ENCODE data around the gene ZC3H12A. TPM values are rescaled to one million over a fixed set of nuclear protein-coding genes. Genes with fewer than 3 reads are reported as not detected.

The ZC3H12A gene
- total and polyA plus RNA-seq, 2 experiments from 2014 or later = 9.0 to 9.3 TPM

DNA sequence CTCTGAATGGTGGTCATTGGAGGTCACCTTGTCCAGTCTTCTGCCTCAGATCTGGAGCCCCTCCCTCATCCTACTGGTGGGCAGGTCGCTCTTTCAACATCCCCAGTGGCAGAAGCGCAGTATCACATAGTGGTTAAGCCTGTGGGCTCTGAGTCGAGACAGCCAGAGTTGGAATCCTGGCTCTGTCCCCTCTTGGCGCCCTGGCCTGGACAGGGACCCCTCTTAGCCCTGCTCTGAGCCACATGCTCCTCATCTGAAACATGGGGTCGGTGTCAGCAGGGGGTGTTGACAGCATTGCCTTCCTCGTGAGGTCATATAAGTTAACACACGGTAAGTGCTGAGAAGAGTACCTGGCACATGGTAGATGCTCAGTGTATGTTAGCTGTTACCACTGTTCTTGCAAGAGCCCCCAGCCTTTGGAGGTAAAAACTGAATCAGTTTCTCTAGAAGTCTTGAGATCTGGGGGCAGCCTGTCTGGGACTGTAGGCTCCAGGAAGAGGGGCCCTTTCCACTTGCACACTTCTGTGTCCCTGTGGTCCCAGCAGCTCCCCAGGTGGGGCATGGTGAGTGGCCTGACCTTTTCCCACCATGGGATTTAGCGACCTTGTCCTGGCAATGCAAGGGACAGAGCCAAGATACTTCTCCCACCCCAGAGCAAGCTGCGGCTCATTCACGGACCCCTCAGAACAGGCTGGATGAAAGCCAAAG is 6.4 kb downstream of the ZC3H12A start:
- Histone ChIP-seq H3K4me3 (no peak overlapping the region), H3K36me3 (ENCODE audit: insufficient read depth) (no peaks in the 10 kb centered on the region), H4K20me1 (replicated peaks; ENCODE audit: insufficient read depth) (no peaks in the 10 kb centered on the region; the same call in 1 of the 2 replicates), H3K4me2 (no peak overlapping the region), H3K4me1 (ENCODE audit: insufficient read depth) (peaks cover 29% of the 10 kb centered on the region), H3K27me3 (ENCODE audit: insufficient read depth) (no peaks in the 10 kb centered on the region), H3K79me2 (replicated peaks; ENCODE audit: insufficient read depth) (peaks cover 21% of the 10 kb centered on the region), H2AFZ (no peak overlapping the region), H3F3A (replicated peaks; ENCODE audit: low read depth) (no peaks in the 10 kb centered on the region), H3K9me2 (ENCODE audit: insufficient read depth) (no peaks in the 10 kb centered on the region), H3K27ac (ENCODE audit: low read depth) (no peak overlapping the region)
- H3K4me3 Mint-ChIP-seq = no peak overlapping the region
- peaks cover 47% of the 10 kb centered on the region for H3K36me3 Mint-ChIP-seq (ENCODE audit: low read depth)
- no peak for ATAC-seq
- peaks cover 37% of the 10 kb centered on the region for H3K4me1 Mint-ChIP-seq
- no peaks in the 10 kb centered on the region for H3K9me3 Mint-ChIP-seq
- no peak overlapping the region for H3K27ac Mint-ChIP-seq
- TF ChIP-seq ZNF331 (CRISPR knock-in tag; IDR thresholded peaks at IDR 0.05; ENCODE audit: low read depth) (no peak), ZNF114 (CRISPR knock-in tag; IDR thresholded peaks at IDR 0.05) (no peak), NANOG (IDR thresholded peaks at IDR 0.05; ENCODE audit: borderline replicate concordance) (no peak), JUNB (IDR thresholded peaks at IDR 0.05; ENCODE audit: unreplicated experiment) (no peak), POLR2AphosphoS5 (IDR thresholded peaks at IDR 0.05; ENCODE audit: low read depth) (no peak), CREB1 (CRISPR knock-in tag; IDR thresholded peaks at IDR 0.05; ENCODE audit: low read depth) (no peak), EZH2 (IDR thresholded peaks at IDR 0.05; ENCODE audit: low read depth, unreplicated experiment) (no peak)
- TF ChIP-seq, protein P1, sequence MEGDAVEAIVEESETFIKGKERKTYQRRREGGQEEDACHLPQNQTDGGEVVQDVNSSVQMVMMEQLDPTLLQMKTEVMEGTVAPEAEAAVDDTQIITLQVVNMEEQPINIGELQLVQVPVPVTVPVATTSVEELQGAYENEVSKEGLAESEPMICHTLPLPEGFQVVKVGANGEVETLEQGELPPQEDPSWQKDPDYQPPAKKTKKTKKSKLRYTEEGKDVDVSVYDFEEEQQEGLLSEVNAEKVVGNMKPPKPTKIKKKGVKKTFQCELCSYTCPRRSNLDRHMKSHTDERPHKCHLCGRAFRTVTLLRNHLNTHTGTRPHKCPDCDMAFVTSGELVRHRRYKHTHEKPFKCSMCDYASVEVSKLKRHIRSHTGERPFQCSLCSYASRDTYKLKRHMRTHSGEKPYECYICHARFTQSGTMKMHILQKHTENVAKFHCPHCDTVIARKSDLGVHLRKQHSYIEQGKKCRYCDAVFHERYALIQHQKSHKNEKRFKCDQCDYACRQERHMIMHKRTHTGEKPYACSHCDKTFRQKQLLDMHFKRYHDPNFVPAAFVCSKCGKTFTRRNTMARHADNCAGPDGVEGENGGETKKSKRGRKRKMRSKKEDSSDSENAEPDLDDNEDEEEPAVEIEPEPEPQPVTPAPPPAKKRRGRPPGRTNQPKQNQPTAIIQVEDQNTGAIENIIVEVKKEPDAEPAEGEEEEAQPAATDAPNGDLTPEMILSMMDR (conservative IDR thresholded peaks at IDR 0.05; ENCODE audit: low read depth in 2 of 2) = no peak
- TF ChIP-seq, protein P2, sequence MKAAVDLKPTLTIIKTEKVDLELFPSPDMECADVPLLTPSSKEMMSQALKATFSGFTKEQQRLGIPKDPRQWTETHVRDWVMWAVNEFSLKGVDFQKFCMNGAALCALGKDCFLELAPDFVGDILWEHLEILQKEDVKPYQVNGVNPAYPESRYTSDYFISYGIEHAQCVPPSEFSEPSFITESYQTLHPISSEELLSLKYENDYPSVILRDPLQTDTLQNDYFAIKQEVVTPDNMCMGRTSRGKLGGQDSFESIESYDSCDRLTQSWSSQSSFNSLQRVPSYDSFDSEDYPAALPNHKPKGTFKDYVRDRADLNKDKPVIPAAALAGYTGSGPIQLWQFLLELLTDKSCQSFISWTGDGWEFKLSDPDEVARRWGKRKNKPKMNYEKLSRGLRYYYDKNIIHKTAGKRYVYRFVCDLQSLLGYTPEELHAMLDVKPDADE (IDR thresholded peaks at IDR 0.05) = no peak
- TF ChIP-seq, protein P3, sequence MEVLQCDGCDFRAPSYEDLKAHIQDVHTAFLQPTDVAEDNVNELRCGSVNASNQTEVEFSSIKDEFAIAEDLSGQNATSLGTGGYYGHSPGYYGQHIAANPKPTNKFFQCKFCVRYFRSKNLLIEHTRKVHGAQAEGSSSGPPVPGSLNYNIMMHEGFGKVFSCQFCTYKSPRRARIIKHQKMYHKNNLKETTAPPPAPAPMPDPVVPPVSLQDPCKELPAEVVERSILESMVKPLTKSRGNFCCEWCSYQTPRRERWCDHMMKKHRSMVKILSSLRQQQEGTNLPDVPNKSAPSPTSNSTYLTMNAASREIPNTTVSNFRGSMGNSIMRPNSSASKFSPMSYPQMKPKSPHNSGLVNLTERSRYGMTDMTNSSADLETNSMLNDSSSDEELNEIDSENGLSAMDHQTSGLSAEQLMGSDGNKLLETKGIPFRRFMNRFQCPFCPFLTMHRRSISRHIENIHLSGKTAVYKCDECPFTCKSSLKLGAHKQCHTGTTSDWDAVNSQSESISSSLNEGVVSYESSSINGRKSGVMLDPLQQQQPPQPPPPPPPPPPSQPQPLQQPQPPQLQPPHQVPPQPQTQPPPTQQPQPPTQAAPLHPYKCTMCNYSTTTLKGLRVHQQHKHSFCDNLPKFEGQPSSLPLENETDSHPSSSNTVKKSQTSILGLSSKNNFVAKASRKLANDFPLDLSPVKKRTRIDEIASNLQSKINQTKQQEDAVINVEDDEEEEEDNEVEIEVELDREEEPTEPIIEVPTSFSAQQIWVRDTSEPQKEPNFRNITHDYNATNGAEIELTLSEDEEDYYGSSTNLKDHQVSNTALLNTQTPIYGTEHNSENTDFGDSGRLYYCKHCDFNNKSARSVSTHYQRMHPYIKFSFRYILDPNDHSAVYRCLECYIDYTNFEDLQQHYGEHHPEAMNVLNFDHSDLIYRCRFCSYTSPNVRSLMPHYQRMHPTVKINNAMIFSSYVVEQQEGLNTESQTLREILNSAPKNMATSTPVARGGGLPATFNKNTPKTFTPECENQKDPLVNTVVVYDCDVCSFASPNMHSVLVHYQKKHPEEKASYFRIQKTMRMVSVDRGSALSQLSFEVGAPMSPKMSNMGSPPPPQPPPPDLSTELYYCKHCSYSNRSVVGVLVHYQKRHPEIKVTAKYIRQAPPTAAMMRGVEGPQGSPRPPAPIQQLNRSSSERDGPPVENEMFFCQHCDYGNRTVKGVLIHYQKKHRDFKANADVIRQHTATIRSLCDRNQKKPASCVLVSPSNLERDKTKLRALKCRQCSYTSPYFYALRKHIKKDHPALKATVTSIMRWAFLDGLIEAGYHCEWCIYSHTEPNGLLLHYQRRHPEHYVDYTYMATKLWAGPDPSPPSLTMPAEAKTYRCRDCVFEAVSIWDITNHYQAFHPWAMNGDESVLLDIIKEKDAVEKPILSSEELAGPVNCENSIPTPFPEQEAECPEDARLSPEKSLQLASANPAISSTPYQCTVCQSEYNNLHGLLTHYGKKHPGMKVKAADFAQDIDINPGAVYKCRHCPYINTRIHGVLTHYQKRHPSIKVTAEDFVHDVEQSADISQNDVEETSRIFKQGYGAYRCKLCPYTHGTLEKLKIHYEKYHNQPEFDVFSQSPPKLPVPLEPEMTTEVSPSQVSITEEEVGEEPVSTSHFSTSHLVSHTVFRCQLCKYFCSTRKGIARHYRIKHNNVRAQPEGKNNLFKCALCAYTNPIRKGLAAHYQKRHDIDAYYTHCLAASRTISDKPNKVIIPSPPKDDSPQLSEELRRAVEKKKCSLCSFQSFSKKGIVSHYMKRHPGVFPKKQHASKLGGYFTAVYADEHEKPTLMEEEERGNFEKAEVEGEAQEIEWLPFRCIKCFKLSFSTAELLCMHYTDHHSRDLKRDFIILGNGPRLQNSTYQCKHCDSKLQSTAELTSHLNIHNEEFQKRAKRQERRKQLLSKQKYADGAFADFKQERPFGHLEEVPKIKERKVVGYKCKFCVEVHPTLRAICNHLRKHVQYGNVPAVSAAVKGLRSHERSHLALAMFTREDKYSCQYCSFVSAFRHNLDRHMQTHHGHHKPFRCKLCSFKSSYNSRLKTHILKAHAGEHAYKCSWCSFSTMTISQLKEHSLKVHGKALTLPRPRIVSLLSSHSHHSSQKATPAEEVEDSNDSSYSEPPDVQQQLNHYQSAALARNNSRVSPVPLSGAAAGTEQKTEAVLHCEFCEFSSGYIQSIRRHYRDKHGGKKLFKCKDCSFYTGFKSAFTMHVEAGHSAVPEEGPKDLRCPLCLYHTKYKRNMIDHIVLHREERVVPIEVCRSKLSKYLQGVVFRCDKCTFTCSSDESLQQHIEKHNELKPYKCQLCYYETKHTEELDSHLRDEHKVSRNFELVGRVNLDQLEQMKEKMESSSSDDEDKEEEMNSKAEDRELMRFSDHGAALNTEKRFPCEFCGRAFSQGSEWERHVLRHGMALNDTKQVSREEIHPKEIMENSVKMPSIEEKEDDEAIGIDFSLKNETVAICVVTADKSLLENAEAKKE (CRISPR knock-in tag; IDR thresholded peaks at IDR 0.05) = no peak
- H3K27me3 Mint-ChIP-seq (ENCODE audit: insufficient read depth, low read depth, poor library complexity) = peaks cover 14% of the 10 kb centered on the region
- no peak for DNase-seq (ENCODE audit: low spot score)

All from GM23338 (cell line).